ENCODE results near the gene RFNG.

The RFNG gene

GRCh38 chr17:82046903-82047302 is 4.7 kb downstream of the RFNG start:
- no peaks in the 10 kb centered on the region for H3K27me3 ChIP-seq (ENCODE audit: insufficient read depth, low read length, poor library complexity)
- no peak overlapping the region for H3K56ac ChIP-seq (ENCODE audit: low read length)
- DNase-seq, result no peak
- H2BK15ac ChIP-seq (replicated peaks; ENCODE audit: low read depth), result no peak overlapping the region
- H4K8ac ChIP-seq (ENCODE audit: low read depth, low read length), result no peak overlapping the region
- no peak overlapping the region for H2BK120ac ChIP-seq (ENCODE audit: low read depth, low read length)
- H3K27ac ChIP-seq (ENCODE audit: low read depth, low read length), result no peak overlapping the region
- H3K18ac ChIP-seq (ENCODE audit: low read length), result no peak overlapping the region
- no peak overlapping the region for H4K5ac ChIP-seq (ENCODE audit: low read length)
- no peak overlapping the region for H3K9ac ChIP-seq (ENCODE audit: low read length)
- no peak overlapping the region for H3K4me2 ChIP-seq (ENCODE audit: low read length)
- no peaks in the 10 kb centered on the region for H3K79me2 ChIP-seq (ENCODE audit: control insufficient read depth, insufficient read depth, low read length)
- no CpG with 5 or more reads among the region's 21 CpGs for WGBS (ENCODE audit: extremely low coverage, insufficient coverage, low lambda C conversion rate)
- peaks cover 2% of the 10 kb centered on the region for H3K36me3 ChIP-seq (ENCODE audit: control insufficient read depth, insufficient read depth, low read length)
- H3K23ac ChIP-seq (ENCODE audit: low read length), result no peak overlapping the region
- H2BK5ac ChIP-seq (ENCODE audit: low read length), result no peak overlapping the region
- no peak overlapping the region for H3K4ac ChIP-seq (ENCODE audit: low read depth, low read length)
- H3K4me1 ChIP-seq (ENCODE audit: control insufficient read depth, low read depth, low read length), result no peaks in the 10 kb centered on the region
- H2AK5ac ChIP-seq (ENCODE audit: low read length), result no peak overlapping the region
- H3K79me1 ChIP-seq (ENCODE audit: low read length), result no peaks in the 10 kb centered on the region
- no peak overlapping the region for H3K4me3 ChIP-seq (ENCODE audit: low read length)

DNA sequence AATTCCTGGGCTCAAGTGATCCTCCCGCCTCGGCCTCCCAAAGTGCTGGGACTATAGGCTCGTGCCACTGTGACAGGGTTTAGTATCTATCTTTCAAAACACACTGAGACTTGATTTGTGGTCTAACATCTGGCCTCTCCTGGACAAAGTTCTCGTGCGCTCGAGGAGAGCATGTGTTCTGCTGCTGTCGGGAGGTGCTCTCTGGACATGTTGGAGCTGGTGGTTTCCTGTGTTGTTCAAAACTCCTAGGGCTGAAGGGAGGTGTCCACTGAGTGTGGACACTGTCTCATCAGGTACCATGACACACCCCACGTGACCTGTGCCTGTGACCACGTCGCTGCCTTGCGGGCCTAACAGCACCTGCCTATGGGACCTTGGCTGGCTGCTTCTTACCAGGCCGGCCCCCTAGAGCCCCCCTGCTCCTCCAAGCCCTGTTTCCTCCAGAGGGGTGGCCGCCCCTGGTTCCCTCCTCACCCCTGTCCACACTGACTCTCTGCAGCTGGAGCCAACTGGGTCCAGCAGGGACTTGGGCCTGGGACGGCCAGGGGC is 5.6 kb downstream of the RFNG start:
- Histone ChIP-seq H4K8ac (ENCODE audit: low read depth, low read length) (no peak overlapping the region), H2AK5ac (ENCODE audit: low read length) (no peak overlapping the region), H4K5ac (ENCODE audit: low read length) (no peak overlapping the region), H3K9ac (ENCODE audit: low read length) (no peak overlapping the region), H3K27ac (ENCODE audit: low read depth, low read length) (no peak overlapping the region), H2BK5ac (ENCODE audit: low read length) (no peak overlapping the region), H3K23ac (ENCODE audit: low read length) (no peak overlapping the region), H3K79me2 (ENCODE audit: control insufficient read depth, insufficient read depth, low read length) (no peaks in the 10 kb centered on the region), H2BK15ac (replicated peaks; ENCODE audit: low read depth) (no peak overlapping the region), H3K79me1 (ENCODE audit: low read length) (no peaks in the 10 kb centered on the region), H3K27me3 (ENCODE audit: insufficient read depth, low read length, poor library complexity) (no peaks in the 10 kb centered on the region), H3K36me3 (ENCODE audit: control insufficient read depth, insufficient read depth, low read length) (peaks cover 2% of the 10 kb centered on the region), H3K4me3 (ENCODE audit: low read length) (no peak overlapping the region), H2BK120ac (ENCODE audit: low read depth, low read length) (no peak overlapping the region), H3K4me1 (ENCODE audit: control insufficient read depth, low read depth, low read length) (no peaks in the 10 kb centered on the region), H3K4ac (ENCODE audit: low read depth, low read length) (no peak overlapping the region), H3K4me2 (ENCODE audit: low read length) (no peak overlapping the region), H3K56ac (ENCODE audit: low read length) (no peak overlapping the region), H3K18ac (ENCODE audit: low read length) (no peak overlapping the region)
- WGBS (ENCODE audit: extremely low coverage, insufficient coverage, low lambda C conversion rate), result no CpG with 5 or more reads among the region's 14 CpGs
- DNase-seq, result no peak

DNA sequence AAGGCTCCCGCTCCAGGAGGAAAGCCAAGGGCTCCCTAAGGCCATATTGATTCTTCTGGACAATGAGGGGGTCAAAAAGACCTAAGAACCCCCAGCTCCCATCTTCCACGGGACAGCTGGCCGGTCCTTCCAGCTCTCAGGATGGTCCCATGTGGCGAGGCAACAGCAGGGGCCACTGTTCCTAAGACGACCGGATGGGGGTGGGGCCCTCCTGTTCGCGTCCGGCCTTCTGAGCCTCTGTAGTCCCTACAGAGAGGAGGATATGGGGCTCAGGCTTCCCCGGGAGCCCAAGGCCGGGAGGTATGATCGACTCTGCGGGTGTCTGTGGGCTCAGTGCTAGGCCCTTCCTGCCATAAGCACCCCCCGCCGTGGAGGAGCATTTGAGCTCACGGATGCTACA is 8.1 kb downstream of the RFNG start:
- no peak overlapping the region for H3K4me2 ChIP-seq (ENCODE audit: low read length)
- peaks cover 2% of the 10 kb centered on the region for H3K36me3 ChIP-seq (ENCODE audit: control insufficient read depth, insufficient read depth, low read length)
- no peak overlapping the region for H3K23ac ChIP-seq (ENCODE audit: low read length)
- no peak overlapping the region for H3K56ac ChIP-seq (ENCODE audit: low read length)
- no peak overlapping the region for H4K5ac ChIP-seq (ENCODE audit: low read length)
- no peaks in the 10 kb centered on the region for H3K4me1 ChIP-seq (ENCODE audit: control insufficient read depth, low read depth, low read length)
- H3K9ac ChIP-seq (ENCODE audit: low read length), result no peak overlapping the region
- H4K8ac ChIP-seq (ENCODE audit: low read depth, low read length), result no peak overlapping the region
- H3K4me3 ChIP-seq (ENCODE audit: low read length), result no peak overlapping the region
- H2BK5ac ChIP-seq (ENCODE audit: low read length), result no peak overlapping the region
- peak; percentile 31 for DNase-seq
- H3K27ac ChIP-seq (ENCODE audit: low read depth, low read length), result no peak overlapping the region
- no peak overlapping the region for H2BK15ac ChIP-seq (replicated peaks; ENCODE audit: low read depth)
- no CpG with 5 or more reads among the region's 16 CpGs for WGBS (ENCODE audit: extremely low coverage, insufficient coverage, low lambda C conversion rate)
- H2AK5ac ChIP-seq (ENCODE audit: low read length), result no peak overlapping the region
- no peak overlapping the region for H2BK120ac ChIP-seq (ENCODE audit: low read depth, low read length)
- no peak overlapping the region for H3K18ac ChIP-seq (ENCODE audit: low read length)
- no peaks in the 10 kb centered on the region for H3K79me2 ChIP-seq (ENCODE audit: control insufficient read depth, insufficient read depth, low read length)
- H3K79me1 ChIP-seq (ENCODE audit: low read length), result no peaks in the 10 kb centered on the region
- no peak overlapping the region for H3K4ac ChIP-seq (ENCODE audit: low read depth, low read length)
- no peaks in the 10 kb centered on the region for H3K27me3 ChIP-seq (ENCODE audit: insufficient read depth, low read length, poor library complexity)

GRCh38 chr17:82042649-82043048 is 9.0 kb downstream of the RFNG start:
- Histone ChIP-seq H3K9ac (ENCODE audit: low read length) (no peak overlapping the region), H3K27me3 (ENCODE audit: insufficient read depth, low read length, poor library complexity) (no peaks in the 10 kb centered on the region), H3K4me3 (ENCODE audit: low read length) (no peak overlapping the region), H3K4ac (ENCODE audit: low read depth, low read length) (no peak overlapping the region), H3K27ac (ENCODE audit: low read depth, low read length) (no peak overlapping the region), H3K79me2 (ENCODE audit: control insufficient read depth, insufficient read depth, low read length) (no peaks in the 10 kb centered on the region), H3K79me1 (ENCODE audit: low read length) (no peaks in the 10 kb centered on the region), H2AK5ac (ENCODE audit: low read length) (no peak overlapping the region), H3K36me3 (ENCODE audit: control insufficient read depth, insufficient read depth, low read length) (peaks cover 2% of the 10 kb centered on the region), H3K4me1 (ENCODE audit: control insufficient read depth, low read depth, low read length) (no peaks in the 10 kb centered on the region), H3K56ac (ENCODE audit: low read length) (no peak overlapping the region), H2BK120ac (ENCODE audit: low read depth, low read length) (no peak overlapping the region), H3K4me2 (ENCODE audit: low read length) (no peak overlapping the region), H2BK5ac (ENCODE audit: low read length) (no peak overlapping the region), H4K5ac (ENCODE audit: low read length) (no peak overlapping the region), H2BK15ac (replicated peaks; ENCODE audit: low read depth) (no peak overlapping the region), H4K8ac (ENCODE audit: low read depth, low read length) (no peak overlapping the region), H3K18ac (ENCODE audit: low read length) (no peak overlapping the region), H3K23ac (ENCODE audit: low read length) (no peak overlapping the region)
- WGBS (ENCODE audit: extremely low coverage, insufficient coverage, low lambda C conversion rate), result no CpG with 5 or more reads among the region's 9 CpGs
- DNase-seq, result no peak

DNA sequence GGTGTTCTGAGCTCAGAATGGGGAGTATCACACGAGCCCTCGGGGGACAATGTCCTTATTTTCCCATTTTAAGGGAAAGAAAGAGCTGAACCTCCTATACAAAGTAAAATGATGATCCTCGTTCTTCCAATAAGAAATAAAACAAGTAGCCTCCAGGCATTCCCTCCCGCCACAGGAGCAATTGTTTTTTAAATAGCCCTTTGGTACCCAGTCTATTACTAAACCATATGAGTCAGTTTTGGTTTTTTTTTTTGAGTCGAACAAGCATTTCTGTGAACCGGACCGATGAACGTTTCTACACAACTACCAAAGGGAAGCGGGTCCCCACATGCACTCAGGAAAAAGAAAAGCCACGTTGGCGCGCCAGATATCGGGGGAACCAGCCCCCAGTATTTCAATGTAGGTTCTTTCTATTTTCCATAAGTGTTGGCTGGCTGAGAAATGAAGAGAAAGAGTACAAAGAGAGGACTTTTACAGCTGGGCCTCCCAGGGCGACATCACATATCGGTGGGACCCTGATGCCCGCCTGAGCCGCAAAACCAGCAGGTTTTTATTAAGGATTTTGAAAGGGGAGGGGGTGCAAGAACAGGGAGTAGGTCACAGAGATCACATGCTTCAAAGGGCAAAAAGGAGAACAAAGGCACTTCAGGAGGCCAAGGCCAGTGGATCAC is 10.3 kb downstream of the RFNG start:
- Histone ChIP-seq H3K4me1 (ENCODE audit: control insufficient read depth, low read depth, low read length) (no peaks in the 10 kb centered on the region), H3K9ac (ENCODE audit: low read length) (no peak overlapping the region), H3K23ac (ENCODE audit: low read length) (no peak overlapping the region), H3K36me3 (ENCODE audit: control insufficient read depth, insufficient read depth, low read length) (no peaks in the 10 kb centered on the region), H3K79me2 (ENCODE audit: control insufficient read depth, insufficient read depth, low read length) (no peaks in the 10 kb centered on the region), H3K4me2 (ENCODE audit: low read length) (no peak overlapping the region), H3K79me1 (ENCODE audit: low read length) (no peaks in the 10 kb centered on the region), H2BK120ac (ENCODE audit: low read depth, low read length) (no peak overlapping the region), H3K4me3 (ENCODE audit: low read length) (no peak overlapping the region), H3K27me3 (ENCODE audit: insufficient read depth, low read length, poor library complexity) (no peaks in the 10 kb centered on the region), H2AK5ac (ENCODE audit: low read length) (no peak overlapping the region), H4K8ac (ENCODE audit: low read depth, low read length) (no peak overlapping the region), H2BK15ac (replicated peaks; ENCODE audit: low read depth) (no peak overlapping the region), H3K4ac (ENCODE audit: low read depth, low read length) (no peak overlapping the region), H2BK5ac (ENCODE audit: low read length) (no peak overlapping the region), H3K27ac (ENCODE audit: low read depth, low read length) (no peak overlapping the region), H3K18ac (ENCODE audit: low read length) (no peak overlapping the region), H3K56ac (ENCODE audit: low read length) (no peak overlapping the region), H4K5ac (ENCODE audit: low read length) (no peak overlapping the region)
- no CpG with 5 or more reads among the region's 17 CpGs for WGBS (ENCODE audit: extremely low coverage, insufficient coverage, low lambda C conversion rate)
- DNase-seq, result no peak

Data from mesendoderm (in vitro differentiated cells).